ENCODE data around the gene ACSBG1.

The ACSBG1 gene, protein sequence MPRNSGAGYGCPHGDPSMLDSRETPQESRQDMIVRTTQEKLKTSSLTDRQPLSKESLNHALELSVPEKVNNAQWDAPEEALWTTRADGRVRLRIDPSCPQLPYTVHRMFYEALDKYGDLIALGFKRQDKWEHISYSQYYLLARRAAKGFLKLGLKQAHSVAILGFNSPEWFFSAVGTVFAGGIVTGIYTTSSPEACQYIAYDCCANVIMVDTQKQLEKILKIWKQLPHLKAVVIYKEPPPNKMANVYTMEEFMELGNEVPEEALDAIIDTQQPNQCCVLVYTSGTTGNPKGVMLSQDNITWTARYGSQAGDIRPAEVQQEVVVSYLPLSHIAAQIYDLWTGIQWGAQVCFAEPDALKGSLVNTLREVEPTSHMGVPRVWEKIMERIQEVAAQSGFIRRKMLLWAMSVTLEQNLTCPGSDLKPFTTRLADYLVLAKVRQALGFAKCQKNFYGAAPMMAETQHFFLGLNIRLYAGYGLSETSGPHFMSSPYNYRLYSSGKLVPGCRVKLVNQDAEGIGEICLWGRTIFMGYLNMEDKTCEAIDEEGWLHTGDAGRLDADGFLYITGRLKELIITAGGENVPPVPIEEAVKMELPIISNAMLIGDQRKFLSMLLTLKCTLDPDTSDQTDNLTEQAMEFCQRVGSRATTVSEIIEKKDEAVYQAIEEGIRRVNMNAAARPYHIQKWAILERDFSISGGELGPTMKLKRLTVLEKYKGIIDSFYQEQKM

GRCh38 chr15:78234515-78235040, at the start of gene ACSBG1:
ACSBG1 (minus strand) TSS chr15:78234565; CDS start chr15:78234501, 64 bp downstream.
- no peak for DNase-seq

DNA sequence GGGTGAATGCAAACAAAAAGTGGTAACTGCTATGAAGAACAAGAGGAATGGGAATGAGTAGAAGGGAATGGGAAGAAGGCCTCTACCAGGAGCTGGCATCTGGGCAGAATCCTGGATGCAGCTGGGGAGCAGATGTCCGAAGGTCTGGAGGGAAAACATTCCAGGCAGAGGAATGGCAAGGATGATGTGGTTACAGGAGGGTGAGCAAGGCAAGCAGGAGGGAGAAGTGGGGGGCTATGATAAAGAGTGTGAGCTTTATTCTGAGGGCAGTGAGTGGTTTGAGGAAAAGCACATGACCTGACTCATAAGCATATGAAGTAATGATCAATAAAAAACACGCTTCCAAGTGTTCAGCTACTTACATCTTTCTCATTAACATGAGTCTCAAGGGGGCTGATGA, 48.0 kb upstream of the ACSBG1 start:
- DNase-seq = no peak

- DNase-seq = no peak
Observed at GRCh38 chr15:78280319-78281072, 46.1 kb upstream of the ACSBG1 start.

DNA sequence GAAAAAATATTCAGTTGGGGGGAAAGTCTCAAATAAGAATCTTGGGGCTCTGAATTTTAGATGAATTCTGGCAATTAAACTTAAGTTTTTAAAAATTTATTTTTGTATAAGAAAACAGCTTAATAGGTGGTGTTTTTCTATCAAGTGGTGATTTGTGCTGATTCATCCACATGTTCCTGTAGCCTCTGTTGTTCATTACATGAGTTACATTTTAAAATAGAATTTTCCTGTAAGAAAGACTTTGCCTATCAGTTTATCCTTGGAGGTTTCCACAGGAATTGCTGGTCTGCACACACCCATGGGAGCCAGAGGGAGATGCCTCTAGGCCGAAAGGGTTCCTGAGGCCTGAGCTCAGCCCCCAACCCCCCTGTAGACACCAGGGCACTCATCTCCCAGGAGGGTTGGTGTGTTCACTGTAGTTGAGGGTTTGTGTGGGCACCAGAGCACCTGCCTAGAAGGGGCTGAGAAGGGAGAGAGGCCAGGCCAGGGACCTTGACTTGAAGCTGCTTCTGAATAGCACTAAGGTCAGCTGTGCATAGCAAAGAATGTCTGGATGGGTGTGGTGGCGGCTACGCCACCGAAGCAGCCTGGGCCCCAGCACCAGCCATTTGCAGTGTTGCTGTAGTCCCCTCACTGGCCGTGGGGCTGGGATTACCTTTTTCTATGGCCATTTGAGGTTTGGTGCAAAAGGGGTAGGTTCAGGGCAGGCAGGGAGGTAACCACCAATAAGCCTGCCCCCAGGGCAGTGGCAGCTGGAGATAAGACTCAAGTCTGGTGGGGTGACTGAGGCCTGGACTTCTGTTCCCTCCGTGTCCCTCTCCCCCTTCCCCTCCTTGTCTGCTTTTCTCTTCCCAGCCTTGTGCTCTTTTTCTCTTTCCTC, 41.9 kb upstream of the ACSBG1 start:
- DNase-seq = no peak

DNA sequence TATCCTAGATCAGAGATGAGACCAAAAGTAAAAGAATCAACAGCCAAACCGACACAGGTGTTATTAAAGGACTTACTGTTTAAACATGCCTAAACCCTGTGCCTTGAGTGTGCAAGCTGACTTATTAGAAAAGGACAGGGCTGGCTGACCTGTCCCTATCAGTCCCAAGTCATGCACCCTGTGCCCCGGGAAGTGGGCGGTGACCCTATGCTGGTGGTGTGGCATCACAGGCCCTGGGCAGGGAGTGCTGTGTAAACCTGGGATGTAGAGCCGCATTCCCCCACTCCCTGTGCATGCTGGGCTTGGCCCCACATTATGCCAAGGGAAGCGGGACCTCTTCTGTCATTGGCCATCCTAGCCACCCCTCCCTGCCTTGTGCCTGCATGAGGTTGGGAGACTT, 40.6 kb upstream of the ACSBG1 start:
- no peak for DNase-seq

- DNase-seq = no peak
Observed at GRCh38 chr15:78272776-78273175, 38.4 kb upstream of the ACSBG1 start.

DNA sequence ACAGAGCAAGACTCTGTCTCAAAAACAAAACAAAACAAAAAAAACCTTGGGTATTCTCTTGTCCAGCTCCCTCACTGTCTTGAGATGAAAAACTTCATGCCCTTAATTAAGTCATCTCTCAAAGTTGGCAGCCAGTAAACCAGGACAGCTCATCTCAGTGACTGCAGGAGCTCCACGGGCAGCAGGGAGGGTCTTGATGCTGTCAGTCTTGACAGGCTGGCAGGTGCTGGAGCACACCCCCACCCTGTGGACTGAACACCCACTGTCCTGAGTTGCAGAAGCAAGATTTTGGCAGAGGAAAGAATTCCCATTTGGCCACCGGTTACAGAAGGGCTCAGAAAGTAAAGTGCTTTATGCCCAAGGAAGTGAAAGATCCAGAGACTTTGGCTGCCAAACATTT, 38.0 kb upstream of the ACSBG1 start:
- no peak for DNase-seq

DNA sequence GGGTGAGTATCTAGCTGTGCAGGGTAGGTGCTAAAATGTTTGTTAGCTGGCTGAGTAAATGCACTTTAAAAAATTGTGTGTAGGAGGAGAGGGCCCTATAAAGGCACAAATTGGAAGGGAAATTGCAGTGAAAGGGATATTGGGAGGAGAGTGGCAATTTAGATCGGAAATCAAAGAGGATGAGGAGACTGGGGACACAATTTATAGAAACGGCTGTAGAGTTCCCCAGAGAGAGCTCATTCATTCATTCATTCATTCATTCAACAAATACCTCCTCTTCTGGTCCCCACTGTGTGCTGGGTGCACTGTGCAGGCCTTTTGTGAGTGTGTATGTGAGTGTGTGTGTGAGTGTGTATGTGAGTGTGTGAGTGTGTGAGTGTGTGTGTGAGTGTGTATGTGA, 32.4 kb upstream of the ACSBG1 start:
- no peak for DNase-seq

GRCh38 chr15:78266229-78266628, 31.9 kb upstream of the ACSBG1 start:
- DNase-seq = no peak

- DNase-seq = no peak
Observed at GRCh38 chr15:78265752-78266224, 31.4 kb upstream of the ACSBG1 start.

DNA sequence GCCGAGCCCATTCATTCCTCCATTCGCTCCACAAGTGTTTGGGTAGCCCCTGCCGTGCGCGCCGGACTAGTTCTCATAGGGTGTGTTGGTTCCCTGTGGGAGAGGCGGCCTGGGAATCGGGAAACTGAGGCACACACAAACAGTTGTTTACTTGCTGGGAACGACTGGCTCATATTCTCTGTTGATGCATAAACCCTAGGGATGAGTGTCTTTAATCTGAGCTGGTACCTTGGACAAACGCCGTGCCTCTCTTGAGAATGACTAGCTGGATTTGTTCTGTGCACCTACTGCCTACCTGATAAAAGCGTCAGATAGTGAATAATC, 30.7 kb upstream of the ACSBG1 start:
- no peak for DNase-seq

- no peak for DNase-seq
Observed at GRCh38 chr15:78264304-78265136, 30.2 kb upstream of the ACSBG1 start, which contains the start of gene DNAJA4. DNAJA4 (plus strand) TSS chr15:78264562; CDS start chr15:78264764, 202 bp downstream.

GRCh38 chr15:78263907-78264303, 29.5 kb upstream of the ACSBG1 start:
- no peak for DNase-seq

- DNase-seq = no peak
Observed at GRCh38 chr15:78263351-78263781, 29.0 kb upstream of the ACSBG1 start.

- DNase-seq = no peak
Observed at GRCh38 chr15:78261062-78261461, 26.7 kb upstream of the ACSBG1 start.

- no peak for DNase-seq
Observed at GRCh38 chr15:78260489-78260888, 26.1 kb upstream of the ACSBG1 start.

DNA sequence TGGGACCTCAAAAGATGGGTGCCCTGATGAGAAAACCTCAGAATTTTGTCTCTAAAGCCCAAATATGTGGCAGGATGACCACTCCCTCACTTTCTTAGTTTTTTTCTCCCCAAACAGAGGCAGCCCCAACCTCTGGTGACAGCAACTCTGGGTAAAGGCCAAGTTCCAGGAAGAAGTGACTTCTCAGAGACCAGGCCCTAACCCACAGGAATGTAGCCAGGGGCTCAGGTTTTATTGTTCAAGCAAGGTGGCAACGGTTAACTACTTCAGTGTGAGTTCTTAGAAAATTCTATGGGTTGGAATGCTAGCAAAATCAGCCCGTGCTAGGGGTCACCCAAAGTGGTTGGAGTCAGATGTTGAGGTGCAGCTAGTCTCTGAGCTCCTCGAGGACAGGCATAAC, 24.9 kb upstream of the ACSBG1 start:
- no peak for DNase-seq

- DNase-seq = no peak
Observed at GRCh38 chr15:78257681-78258080, 23.3 kb upstream of the ACSBG1 start.

DNA sequence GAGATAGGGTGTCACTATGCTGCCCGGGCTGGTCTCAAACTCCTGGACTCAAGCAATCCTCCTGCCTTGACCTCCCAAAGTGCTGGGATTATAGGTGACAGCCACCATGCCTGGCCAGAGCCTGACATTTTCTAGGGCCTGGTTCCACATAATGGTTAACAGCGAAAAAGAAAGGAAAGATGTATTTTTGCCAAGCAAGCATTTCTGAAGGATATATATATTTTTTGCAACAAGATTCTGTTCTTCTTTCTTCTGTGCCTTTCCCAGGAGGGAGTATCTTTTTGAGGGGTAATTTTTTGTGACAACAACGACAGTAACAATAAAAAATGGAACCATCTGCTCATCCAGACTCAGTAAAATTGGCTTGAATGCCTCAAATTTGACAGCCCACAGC, 21.7 kb upstream of the ACSBG1 start:
- DNase-seq = no peak

DNA sequence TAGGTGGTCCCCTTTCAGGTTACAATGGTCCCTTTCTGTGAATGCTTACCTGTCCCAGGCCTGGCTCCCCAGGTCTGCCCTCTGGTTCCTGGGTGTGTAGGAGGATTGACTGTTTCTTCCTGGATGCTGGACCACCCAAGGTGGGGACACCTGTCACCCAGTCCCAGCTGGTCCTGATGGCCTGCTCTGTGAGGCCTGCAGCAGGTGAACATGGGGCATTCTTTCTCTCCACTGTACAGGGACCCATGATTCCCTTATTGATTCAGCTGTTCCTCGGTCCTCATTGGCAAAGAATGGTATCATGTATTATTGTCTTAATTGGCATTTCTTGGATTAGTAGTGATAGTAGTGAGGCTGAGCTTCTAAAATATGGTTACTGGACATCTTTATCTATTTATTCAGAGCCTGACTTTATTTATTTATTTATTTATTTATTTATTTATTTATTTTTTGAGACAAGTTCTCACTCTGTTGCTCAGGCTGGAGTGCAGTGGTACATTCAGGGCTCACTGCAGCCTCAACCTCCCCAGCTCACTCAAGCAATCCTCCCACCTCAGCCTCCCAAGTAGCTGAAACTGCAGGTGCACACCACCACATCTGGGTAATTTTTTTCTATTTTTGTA, 21.2 kb upstream of the ACSBG1 start:
- no peak for DNase-seq

DNA sequence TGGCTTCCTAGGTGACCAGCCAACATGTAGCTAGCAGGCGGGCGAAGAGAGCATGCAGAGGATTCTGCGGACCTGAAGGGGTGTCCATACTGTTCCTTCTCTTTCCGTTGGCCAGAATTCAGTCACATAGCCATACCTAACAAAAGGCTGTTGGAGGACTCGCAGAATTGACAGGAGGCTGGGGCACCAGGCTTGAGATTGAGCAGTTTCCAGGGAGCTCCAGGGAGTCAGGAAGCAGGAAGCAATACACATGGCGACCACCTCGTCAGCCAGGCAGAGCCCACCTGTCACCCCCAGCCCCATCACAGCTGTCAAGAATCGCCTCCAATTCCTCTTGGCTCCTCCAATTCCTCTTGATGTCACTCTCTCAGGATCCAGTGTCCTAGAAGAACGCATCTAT, 16.8 kb upstream of the ACSBG1 start:
- DNase-seq = no peak

Data from DMS153 (cell line).